HL-60 (cell line): Measurements from ENCODE around the gene CDC42BPA.

Source experiments
- DNase-seq, 2 experiments: peaks; one replicate each; pipeline ENCODE4 v3.0.0-alpha.2; 2010 to 2020; ENCODE audit warnings: low read depth in 1 of 2, low spot score in 1 of 2
- H3K27ac ChIP-seq: fragments of 250-450 bp; sonication (Bioruptor Pico); replicated peaks from 2 replicates; pipeline ENCODE4 v1.5.1; 2020; ENCODE audit warnings: mild to moderate bottlenecking, moderate library complexity
- H3K27me3 ChIP-seq: fragments of 250-450 bp; sonication (Bioruptor Pico); 2 replicates; pipeline ENCODE4 v1.5.1; 2021; ENCODE audit warnings: mild to moderate bottlenecking, moderate library complexity; ENCODE audit not compliant: insufficient read depth, poor library complexity, severe bottlenecking
- H3K4me3 ChIP-seq: replicated peaks from 2 replicates; pipeline ENCODE4 v1.5.1; 2011; ENCODE audit warnings: mild to moderate bottlenecking, control low read depth, low read length; ENCODE audit not compliant: insufficient read depth
- GABPA ChIP-seq: IDR thresholded peaks from 2 replicates; pipeline ENCODE4 v1.6.1; 2012; ENCODE audit warnings: low read depth
- POLR2AphosphoS5 ChIP-seq: IDR thresholded peaks from 2 replicates; pipeline ENCODE4 v1.6.1; 2012; ENCODE audit warnings: low read depth
- SPI1 ChIP-seq: IDR thresholded peaks from 2 replicates; pipeline ENCODE4 v1.6.1; 2012; ENCODE audit warnings: low read depth, mild to moderate bottlenecking, borderline replicate concordance
- TF ChIP-seq, protein P1 (sequence below): IDR thresholded peaks from one replicate; pipeline ENCODE4 v1.5.1; 2011; ENCODE audit warnings: low read length, control low read depth, inconsistent platforms; ENCODE audit not compliant: insufficient read depth
- TF ChIP-seq, protein P2 (sequence below): IDR thresholded peaks from 2 replicates; pipeline ENCODE4 v1.6.1; 2012; ENCODE audit warnings: low read depth; ENCODE audit not compliant: insufficient replicate concordance

CDC42BPA gene

DNA sequence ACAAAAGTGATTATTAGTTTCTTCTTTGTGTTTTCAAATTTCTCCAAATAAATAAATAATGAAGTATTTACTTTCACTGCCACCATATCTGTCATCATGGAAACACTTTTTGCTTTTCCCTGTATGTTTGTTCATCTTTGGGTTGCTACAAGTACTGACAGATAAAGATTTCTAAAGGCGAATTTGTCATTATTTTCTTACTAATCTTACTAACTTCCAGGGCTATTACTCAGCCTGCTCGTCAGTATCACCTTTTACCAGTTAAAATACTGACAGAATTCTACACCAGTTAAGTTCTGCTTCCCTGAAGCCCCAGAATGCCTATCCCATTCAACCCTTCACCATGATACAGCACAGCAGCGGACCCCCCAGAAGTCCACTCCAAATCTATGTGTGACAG, 106.1 kb downstream of the CDC42BPA start:
- H3K27ac ChIP-seq: no peak overlapping the region
- no peak overlapping the region for H3K4me3 ChIP-seq
- DNase-seq: no peak
- no peaks in the 10 kb centered on the region for H3K27me3 ChIP-seq
- TF ChIP-seq, protein P1, sequence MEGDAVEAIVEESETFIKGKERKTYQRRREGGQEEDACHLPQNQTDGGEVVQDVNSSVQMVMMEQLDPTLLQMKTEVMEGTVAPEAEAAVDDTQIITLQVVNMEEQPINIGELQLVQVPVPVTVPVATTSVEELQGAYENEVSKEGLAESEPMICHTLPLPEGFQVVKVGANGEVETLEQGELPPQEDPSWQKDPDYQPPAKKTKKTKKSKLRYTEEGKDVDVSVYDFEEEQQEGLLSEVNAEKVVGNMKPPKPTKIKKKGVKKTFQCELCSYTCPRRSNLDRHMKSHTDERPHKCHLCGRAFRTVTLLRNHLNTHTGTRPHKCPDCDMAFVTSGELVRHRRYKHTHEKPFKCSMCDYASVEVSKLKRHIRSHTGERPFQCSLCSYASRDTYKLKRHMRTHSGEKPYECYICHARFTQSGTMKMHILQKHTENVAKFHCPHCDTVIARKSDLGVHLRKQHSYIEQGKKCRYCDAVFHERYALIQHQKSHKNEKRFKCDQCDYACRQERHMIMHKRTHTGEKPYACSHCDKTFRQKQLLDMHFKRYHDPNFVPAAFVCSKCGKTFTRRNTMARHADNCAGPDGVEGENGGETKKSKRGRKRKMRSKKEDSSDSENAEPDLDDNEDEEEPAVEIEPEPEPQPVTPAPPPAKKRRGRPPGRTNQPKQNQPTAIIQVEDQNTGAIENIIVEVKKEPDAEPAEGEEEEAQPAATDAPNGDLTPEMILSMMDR: no peak
- TF ChIP-seq, protein P2, sequence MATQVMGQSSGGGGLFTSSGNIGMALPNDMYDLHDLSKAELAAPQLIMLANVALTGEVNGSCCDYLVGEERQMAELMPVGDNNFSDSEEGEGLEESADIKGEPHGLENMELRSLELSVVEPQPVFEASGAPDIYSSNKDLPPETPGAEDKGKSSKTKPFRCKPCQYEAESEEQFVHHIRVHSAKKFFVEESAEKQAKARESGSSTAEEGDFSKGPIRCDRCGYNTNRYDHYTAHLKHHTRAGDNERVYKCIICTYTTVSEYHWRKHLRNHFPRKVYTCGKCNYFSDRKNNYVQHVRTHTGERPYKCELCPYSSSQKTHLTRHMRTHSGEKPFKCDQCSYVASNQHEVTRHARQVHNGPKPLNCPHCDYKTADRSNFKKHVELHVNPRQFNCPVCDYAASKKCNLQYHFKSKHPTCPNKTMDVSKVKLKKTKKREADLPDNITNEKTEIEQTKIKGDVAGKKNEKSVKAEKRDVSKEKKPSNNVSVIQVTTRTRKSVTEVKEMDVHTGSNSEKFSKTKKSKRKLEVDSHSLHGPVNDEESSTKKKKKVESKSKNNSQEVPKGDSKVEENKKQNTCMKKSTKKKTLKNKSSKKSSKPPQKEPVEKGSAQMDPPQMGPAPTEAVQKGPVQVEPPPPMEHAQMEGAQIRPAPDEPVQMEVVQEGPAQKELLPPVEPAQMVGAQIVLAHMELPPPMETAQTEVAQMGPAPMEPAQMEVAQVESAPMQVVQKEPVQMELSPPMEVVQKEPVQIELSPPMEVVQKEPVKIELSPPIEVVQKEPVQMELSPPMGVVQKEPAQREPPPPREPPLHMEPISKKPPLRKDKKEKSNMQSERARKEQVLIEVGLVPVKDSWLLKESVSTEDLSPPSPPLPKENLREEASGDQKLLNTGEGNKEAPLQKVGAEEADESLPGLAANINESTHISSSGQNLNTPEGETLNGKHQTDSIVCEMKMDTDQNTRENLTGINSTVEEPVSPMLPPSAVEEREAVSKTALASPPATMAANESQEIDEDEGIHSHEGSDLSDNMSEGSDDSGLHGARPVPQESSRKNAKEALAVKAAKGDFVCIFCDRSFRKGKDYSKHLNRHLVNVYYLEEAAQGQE: no peak
- no peak for TF ChIP-seq GABPA
- no peak for TF ChIP-seq SPI1
- TF ChIP-seq POLR2AphosphoS5: no peak

DNA sequence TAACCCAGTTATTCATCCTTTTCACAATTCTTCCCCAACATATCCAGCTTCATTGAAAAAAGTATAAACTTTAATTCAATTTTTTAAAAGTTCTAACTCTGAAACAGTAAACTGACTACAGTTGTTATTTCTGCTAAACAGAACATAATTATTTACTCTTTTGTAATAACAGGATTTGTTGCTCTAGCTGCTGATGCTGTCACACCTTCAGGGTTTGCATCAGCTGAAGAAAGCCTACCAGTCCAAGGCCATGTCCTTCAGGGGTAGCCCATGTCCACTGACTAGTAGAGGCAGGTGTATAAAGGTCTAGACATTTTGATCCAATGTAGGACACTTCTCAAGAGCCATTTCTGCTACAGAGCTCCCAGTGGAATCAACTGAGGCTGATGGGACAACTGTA, 107.7 kb downstream of the CDC42BPA start:
- TF ChIP-seq, protein P2: no peak
- TF ChIP-seq POLR2AphosphoS5 (no peak), SPI1 (no peak), GABPA (no peak)
- TF ChIP-seq, protein P1: no peak
- Histone ChIP-seq H3K4me3 (no peak overlapping the region), H3K27ac (no peak overlapping the region), H3K27me3 (no peaks in the 10 kb centered on the region)
- no peak for DNase-seq

DNA sequence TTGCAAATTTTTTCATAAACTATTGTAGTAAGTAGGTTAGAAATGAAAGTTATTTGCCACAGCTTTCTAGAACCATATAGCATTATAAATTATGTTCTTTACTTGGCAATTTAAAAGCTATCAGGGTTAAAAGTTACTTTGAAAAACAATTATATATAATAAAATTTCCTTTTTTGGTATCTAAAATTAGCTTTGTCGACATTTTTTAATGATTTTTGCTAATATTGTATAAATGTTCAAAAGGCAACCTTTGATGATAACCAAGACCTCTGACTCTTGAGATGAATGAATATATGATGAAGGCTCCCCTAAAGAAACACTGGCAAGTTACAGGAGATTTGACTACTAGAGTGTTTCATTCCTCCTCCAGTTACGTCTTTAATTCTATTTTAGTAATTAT, 121.2 kb downstream of the CDC42BPA start:
- TF ChIP-seq, protein P1: no peak
- TF ChIP-seq, protein P2: no peak
- TF ChIP-seq GABPA (no peak), SPI1 (no peak), POLR2AphosphoS5 (no peak)
- no peaks in the 10 kb centered on the region for H3K27me3 ChIP-seq
- H3K27ac ChIP-seq: no peak overlapping the region
- no peak for DNase-seq
- no peak overlapping the region for H3K4me3 ChIP-seq
